Esophagus squamous epithelium (tissue), 4 donors: ENCODE results near the gene WFIKKN1.

Experiments
- CTCF ChIP-seq, 6 experiments: fragments of 450-650 bp in 4 of 6; fragments of 200-600 bp in 2 of 6; sonication (generic) in 2 of 6; IDR thresholded peaks; one replicate each; pipeline ENCODE4 v1.5.1; 2016 to 2019; ENCODE audit warnings: antibody characterized with exemption in 6 of 6, mild to moderate bottlenecking in 4 of 6, moderate library complexity in 4 of 6
- POLR2A ChIP-seq, 4 donors: fragments of 450-650 bp; IDR thresholded peaks; one replicate each; pipeline ENCODE4 v1.6.1; 2017; ENCODE audit warnings: antibody characterized with exemption in 4 of 4, mild to moderate bottlenecking in 4 of 4, moderate library complexity in 3 of 4

GRCh38 chr16:638034-638543, 7.3 kb downstream of the WFIKKN1 start:
- TF ChIP-seq CTCF (IDR thresholded peaks at IDR 0.05): no peak
- TF ChIP-seq POLR2A (IDR thresholded peaks at IDR 0.05): no peak
